ENCODE results near the gene CYFIP1. TPM values are rescaled to one million over a fixed set of nuclear protein-coding genes. Genes with fewer than 3 reads are reported as not detected.

The CYFIP1 gene
- total RNA-seq, 1 experiment from 2014 or later = 205 TPM

GRCh38 chr15:22903961-22904534 is 76.1 kb downstream of the CYFIP1 start:
- H3K36me3 Mint-ChIP-seq (ENCODE audit: insufficient read depth, unreplicated experiment) = peaks cover 75% of the 10 kb centered on the region
- intact Hi-C loops (cut with micrococcal nuclease; ENCODE audit: unreplicated experiment) = no loop called here
- Histone ChIP-seq H3K9me3 (no peaks in the 10 kb centered on the region), H3K27me3 (replicated peaks; ENCODE audit: control insufficient read depth, insufficient read depth, low read length) (no peaks in the 10 kb centered on the region), H3K4me3 (ENCODE audit: low read depth, low read length) (no peak overlapping the region), H3K4me1 (no peaks in the 10 kb centered on the region), H3K36me3 (ENCODE audit: control insufficient read depth, insufficient read depth, low read length) (peaks cover 10% of the 10 kb centered on the region)
- no TSS peak for BruUV-seq (replicated peaks)
- ChIA-PET CTCF (no interaction called here), POLR2A (no interaction called here)
- no peak overlapping the region for H3K27ac Mint-ChIP-seq (ENCODE audit: unreplicated experiment)
- H3K27me3 Mint-ChIP-seq (ENCODE audit: insufficient read depth, unreplicated experiment) = no peaks in the 10 kb centered on the region
- TF ChIP-seq CTCF (IDR thresholded peaks at IDR 0.05; ENCODE audit: insufficient read depth in 1 of 2, low read depth in 1 of 2, low read length in 1 of 2, severe bottlenecking in 1 of 2, unreplicated experiment in 1 of 2) = no peak
- H3K4me3 Mint-ChIP-seq (ENCODE audit: unreplicated experiment) = no peak overlapping the region
- H3K4me1 Mint-ChIP-seq (ENCODE audit: low read depth, unreplicated experiment) = no peaks in the 10 kb centered on the region
- no peaks in the 10 kb centered on the region for H3K9me3 Mint-ChIP-seq (ENCODE audit: unreplicated experiment)
- DNase-seq = no peak

GRCh38 chr15:22903427-22903826 is 76.7 kb downstream of the CYFIP1 start:
- no peak overlapping the region for H3K27ac Mint-ChIP-seq (ENCODE audit: unreplicated experiment)
- BruUV-seq (replicated peaks) = no TSS peak
- intact Hi-C loops (cut with micrococcal nuclease; ENCODE audit: unreplicated experiment) = no loop called here
- H3K36me3 Mint-ChIP-seq (ENCODE audit: insufficient read depth, unreplicated experiment) = peaks cover 74% of the 10 kb centered on the region
- no peaks in the 10 kb centered on the region for H3K4me1 Mint-ChIP-seq (ENCODE audit: low read depth, unreplicated experiment)
- no peak for DNase-seq
- peaks cover 8% of the 10 kb centered on the region for H3K36me3 ChIP-seq (ENCODE audit: control insufficient read depth, insufficient read depth, low read length)
- H3K9me3 Mint-ChIP-seq (ENCODE audit: unreplicated experiment) = no peaks in the 10 kb centered on the region
- H3K27me3 Mint-ChIP-seq (ENCODE audit: insufficient read depth, unreplicated experiment) = no peaks in the 10 kb centered on the region
- POLR2A ChIA-PET = no interaction called here
- no peaks in the 10 kb centered on the region for H3K9me3 ChIP-seq
- H3K27me3 ChIP-seq (replicated peaks; ENCODE audit: control insufficient read depth, insufficient read depth, low read length) = no peaks in the 10 kb centered on the region
- CTCF ChIA-PET = no interaction called here
- H3K4me3 Mint-ChIP-seq (ENCODE audit: unreplicated experiment) = no peak overlapping the region
- no peak for TF ChIP-seq CTCF (IDR thresholded peaks at IDR 0.05; ENCODE audit: insufficient read depth in 1 of 2, low read depth in 1 of 2, low read length in 1 of 2, severe bottlenecking in 1 of 2, unreplicated experiment in 1 of 2)
- H3K4me3 ChIP-seq (ENCODE audit: low read depth, low read length) = no peak overlapping the region
- no peaks in the 10 kb centered on the region for H3K4me1 ChIP-seq

- H3K9me3 ChIP-seq = no peaks in the 10 kb centered on the region
- Mint-ChIP-seq H3K9me3 (ENCODE audit: unreplicated experiment) (no peaks in the 10 kb centered on the region), H3K4me1 (ENCODE audit: low read depth, unreplicated experiment) (no peaks in the 10 kb centered on the region), H3K36me3 (ENCODE audit: insufficient read depth, unreplicated experiment) (peaks cover 72% of the 10 kb centered on the region), H3K27ac (ENCODE audit: unreplicated experiment) (no peak overlapping the region), H3K27me3 (ENCODE audit: insufficient read depth, unreplicated experiment) (no peaks in the 10 kb centered on the region), H3K4me3 (ENCODE audit: unreplicated experiment) (no peak overlapping the region)
- H3K4me1 ChIP-seq = no peaks in the 10 kb centered on the region
- ChIA-PET POLR2A (no interaction called here), CTCF (no interaction called here)
- no TSS peak for BruUV-seq (replicated peaks)
- H3K27me3 ChIP-seq (replicated peaks; ENCODE audit: control insufficient read depth, insufficient read depth, low read length) = no peaks in the 10 kb centered on the region
- intact Hi-C loops (cut with micrococcal nuclease; ENCODE audit: unreplicated experiment) = no loop called here
- TF ChIP-seq CTCF (IDR thresholded peaks at IDR 0.05; ENCODE audit: insufficient read depth in 1 of 2, low read depth in 1 of 2, low read length in 1 of 2, severe bottlenecking in 1 of 2, unreplicated experiment in 1 of 2) = no peak
- H3K36me3 ChIP-seq (ENCODE audit: control insufficient read depth, insufficient read depth, low read length) = peaks cover 8% of the 10 kb centered on the region
- DNase-seq = no peak
- H3K4me3 ChIP-seq (ENCODE audit: low read depth, low read length) = no peak overlapping the region
Measured at GRCh38 chr15:22902981-22903380, 77.2 kb downstream of the CYFIP1 start.
